Measurements from ENCODE around the gene TIA1.

TIA1 gene

GRCh38 chr2:70204452-70204851 lies 44.0 kb downstream of the TIA1 start:
- Histone ChIP-seq H3K36me3 (ENCODE audit: low read length) (0 out of 2 replicates have a peak, but pooled peaks cover 2% of the 10 kb centered on the region), H3K9me2 (replicated peaks; ENCODE audit: insufficient read depth, low read length) (no peaks in the 10 kb centered on the region), H3K4me3 (ENCODE audit: insufficient read depth, low read length, poor library complexity, severe bottlenecking) (no peak overlapping the region), H2AFZ (ENCODE audit: low read depth, low read length, severe bottlenecking) (no peak overlapping the region), H3K4me2 (ENCODE audit: low read depth, low read length, poor library complexity, severe bottlenecking) (no peak overlapping the region), H3K79me2 (ENCODE audit: insufficient read depth, low read length) (no peaks in the 10 kb centered on the region), H3K9ac (ENCODE audit: low read length) (no peak overlapping the region), H3K27me3 (ENCODE audit: low read length) (no peaks in the 10 kb centered on the region), H3F3A (ENCODE audit: insufficient read depth) (peaks cover 6% of the 10 kb centered on the region; the same call in 1 of the 2 replicates), H4K20me1 (ENCODE audit: low read depth, low read length) (no peaks in the 10 kb centered on the region), H3K9me3 (ENCODE audit: insufficient read depth, low read length) (no peaks in the 10 kb centered on the region), H3K27ac (ENCODE audit: low read depth, low read length) (no peak overlapping the region)
- TF ChIP-seq EZH2phosphoT487 (conservative IDR thresholded peaks at IDR 0.05; ENCODE audit: low read length) (no peak), CTCF (IDR thresholded peaks at IDR 0.05; ENCODE audit: insufficient read depth, low read length, poor library complexity, severe bottlenecking) (no peak)

- Histone ChIP-seq H3K9ac (ENCODE audit: low read length) (no peak overlapping the region), H3K4me2 (ENCODE audit: low read depth, low read length, poor library complexity, severe bottlenecking) (no peak overlapping the region), H3K27me3 (ENCODE audit: low read length) (no peaks in the 10 kb centered on the region), H3K4me3 (ENCODE audit: insufficient read depth, low read length, poor library complexity, severe bottlenecking) (no peak overlapping the region), H3F3A (ENCODE audit: insufficient read depth) (0 out of 2 replicates have a peak, but pooled peaks cover 5% of the 10 kb centered on the region), H3K27ac (ENCODE audit: low read depth, low read length) (no peak overlapping the region), H2AFZ (ENCODE audit: low read depth, low read length, severe bottlenecking) (no peak overlapping the region), H3K36me3 (ENCODE audit: low read length) (no peaks in the 10 kb centered on the region), H3K9me2 (replicated peaks; ENCODE audit: insufficient read depth, low read length) (no peaks in the 10 kb centered on the region), H4K20me1 (ENCODE audit: low read depth, low read length) (no peaks in the 10 kb centered on the region), H3K9me3 (ENCODE audit: insufficient read depth, low read length) (no peaks in the 10 kb centered on the region), H3K79me2 (ENCODE audit: insufficient read depth, low read length) (no peaks in the 10 kb centered on the region)
- TF ChIP-seq EZH2phosphoT487 (conservative IDR thresholded peaks at IDR 0.05; ENCODE audit: low read length): no peak
- no peak for TF ChIP-seq CTCF (IDR thresholded peaks at IDR 0.05; ENCODE audit: insufficient read depth, low read length, poor library complexity, severe bottlenecking)
Observed at GRCh38 chr2:70203086-70203485, 45.3 kb downstream of the TIA1 start.

- no peaks in the 10 kb centered on the region for H3K9me2 ChIP-seq (replicated peaks; ENCODE audit: insufficient read depth, low read length)
- H3K79me2 ChIP-seq (ENCODE audit: insufficient read depth, low read length): no peaks in the 10 kb centered on the region
- no peaks in the 10 kb centered on the region for H4K20me1 ChIP-seq (ENCODE audit: low read depth, low read length)
- H3K4me2 ChIP-seq (ENCODE audit: low read depth, low read length, poor library complexity, severe bottlenecking): no peak overlapping the region
- H3K9ac ChIP-seq (ENCODE audit: low read length): no peak overlapping the region
- no peaks in the 10 kb centered on the region for H3K27me3 ChIP-seq (ENCODE audit: low read length)
- no peaks in the 10 kb centered on the region for H3K36me3 ChIP-seq (ENCODE audit: low read length)
- no peak overlapping the region for H2AFZ ChIP-seq (ENCODE audit: low read depth, low read length, severe bottlenecking)
- no peak overlapping the region for H3K27ac ChIP-seq (ENCODE audit: low read depth, low read length)
- H3K9me3 ChIP-seq (ENCODE audit: insufficient read depth, low read length): no peaks in the 10 kb centered on the region
- no peak for TF ChIP-seq CTCF (IDR thresholded peaks at IDR 0.05; ENCODE audit: insufficient read depth, low read length, poor library complexity, severe bottlenecking)
- no peak for TF ChIP-seq EZH2phosphoT487 (conservative IDR thresholded peaks at IDR 0.05; ENCODE audit: low read length)
- H3F3A ChIP-seq (ENCODE audit: insufficient read depth): 0 out of 2 replicates have a peak, but pooled peaks cover 5% of the 10 kb centered on the region
- H3K4me3 ChIP-seq (ENCODE audit: insufficient read depth, low read length, poor library complexity, severe bottlenecking): no peak overlapping the region
Observed at GRCh38 chr2:70202236-70202806, 46.1 kb downstream of the TIA1 start.
